H9 (cell line): ENCODE results near the gene AFF4. TPM values are rescaled to one million over a fixed set of nuclear protein-coding genes. Genes with fewer than 3 reads are reported as not detected.

Experiments
- DNase-seq: peaks from one replicate; pipeline ENCODE4 v3.0.0-alpha.2; 2017
- H2AFZ ChIP-seq: one replicate; pipeline ENCODE4 v1.6.1; 2013; ENCODE audit warnings: mild to moderate bottlenecking, low read length, control low read depth, moderate library complexity
- H2AK5ac ChIP-seq: 2 replicates; pipeline ENCODE4 v1.6.1; 2013; ENCODE audit warnings: low read length, control low read depth, mixed read lengths; ENCODE audit not compliant: insufficient read length
- H2BK120ac ChIP-seq: one replicate; pipeline ENCODE4 v1.6.1; 2013; ENCODE audit warnings: low read depth, mild to moderate bottlenecking, low read length, control low read depth, inconsistent platforms; ENCODE audit not compliant: poor library complexity, severe bottlenecking
- H2BK12ac ChIP-seq: 2 replicates; pipeline ENCODE4 v1.6.1; 2013; ENCODE audit warnings: low read length, control low read depth, mixed read lengths, low read depth; ENCODE audit not compliant: insufficient read length
- H2BK15ac ChIP-seq: 2 replicates; pipeline ENCODE4 v1.6.1; 2013; ENCODE audit warnings: low read depth, low read length, control low read depth
- H2BK20ac ChIP-seq: one replicate; pipeline ENCODE4 v1.6.1; 2013; ENCODE audit warnings: low read depth, mild to moderate bottlenecking, low read length, control low read depth, inconsistent platforms; ENCODE audit not compliant: poor library complexity, severe bottlenecking
- H2BK5ac ChIP-seq: 2 replicates; pipeline ENCODE4 v1.6.1; 2013; ENCODE audit warnings: low read length, control low read depth, mixed read lengths; ENCODE audit not compliant: insufficient read length
- H3K14ac ChIP-seq: 2 replicates; pipeline ENCODE4 v1.6.1; 2013; ENCODE audit warnings: low read length, control low read depth; ENCODE audit not compliant: insufficient read depth
- H3K18ac ChIP-seq: 2 replicates; pipeline ENCODE4 v1.6.1; 2013; ENCODE audit warnings: low read depth, mild to moderate bottlenecking, mixed read lengths, low read length, control low read depth; ENCODE audit not compliant: insufficient read length
- H3K23ac ChIP-seq: 2 replicates; pipeline ENCODE4 v1.6.1; 2013; ENCODE audit warnings: low read length, control low read depth, mixed read lengths, low read depth; ENCODE audit not compliant: insufficient read length
- H3K23me2 ChIP-seq: 2 replicates; pipeline ENCODE4 v1.6.1; 2013; ENCODE audit warnings: low read depth, mild to moderate bottlenecking, mixed read lengths, low read length, control low read depth; ENCODE audit not compliant: insufficient read length, poor library complexity, severe bottlenecking
- H3K27ac ChIP-seq: 2 replicates; pipeline ENCODE4 v1.5.1; 2013; ENCODE audit warnings: low read length, control low read depth, mixed read lengths, low read depth; ENCODE audit not compliant: insufficient read length
- H3K27me3 ChIP-seq: 2 replicates; pipeline ENCODE4 v1.6.1; 2013; ENCODE audit warnings: low read length, control low read depth, inconsistent platforms; ENCODE audit not compliant: insufficient read depth
- H3K4ac ChIP-seq: 2 replicates; pipeline ENCODE4 v1.6.1; 2013; ENCODE audit warnings: low read depth, mild to moderate bottlenecking, control low read depth, inconsistent platforms, low read length, moderate library complexity
- H3K4me1 ChIP-seq: 2 replicates; pipeline ENCODE4 v1.6.1; 2013; ENCODE audit warnings: low read length, control low read depth, inconsistent platforms; ENCODE audit not compliant: insufficient read depth
- H3K4me2 ChIP-seq: 2 replicates; pipeline ENCODE4 v1.6.1; 2013; ENCODE audit warnings: low read length, control low read depth, mixed read lengths; ENCODE audit not compliant: insufficient read length, insufficient read depth
- H3K56ac ChIP-seq: 2 replicates; pipeline ENCODE4 v1.6.1; 2013; ENCODE audit warnings: low read depth, mild to moderate bottlenecking, mixed read lengths, low read length, control low read depth; ENCODE audit not compliant: insufficient read length
- H3K79me1 ChIP-seq: 2 replicates; pipeline ENCODE4 v1.6.1; 2013; ENCODE audit warnings: low read depth, mild to moderate bottlenecking, moderate library complexity, low read length, control low read depth, inconsistent platforms; ENCODE audit not compliant: insufficient read depth, poor library complexity, severe bottlenecking
- H3K79me2 ChIP-seq: 2 replicates; pipeline ENCODE4 v1.6.1; 2013; ENCODE audit warnings: low read length, control low read depth, inconsistent platforms; ENCODE audit not compliant: insufficient read depth
- H3K9ac ChIP-seq: 2 replicates; pipeline ENCODE4 v1.6.1; 2013; ENCODE audit warnings: low read length, control low read depth, mixed read lengths; ENCODE audit not compliant: insufficient read length; ENCODE audit errors: extremely low read depth
- H3K9me3 ChIP-seq: one replicate; pipeline ENCODE4 v1.6.1; 2013; ENCODE audit warnings: low read depth, low read length, inconsistent platforms; ENCODE audit not compliant: control insufficient read depth
- H3T11ph ChIP-seq: one replicate; pipeline ENCODE4 v1.6.1; 2013; ENCODE audit warnings: mild to moderate bottlenecking, low read length, control low read depth, inconsistent platforms
- H4K20me1 ChIP-seq: one replicate; pipeline ENCODE4 v1.6.1; 2013; ENCODE audit not compliant: control insufficient read depth, insufficient read length, insufficient read depth
- H4K5ac ChIP-seq: 2 replicates; pipeline ENCODE4 v1.6.1; 2013; ENCODE audit warnings: low read depth, mild to moderate bottlenecking, mixed read lengths, low read length, control low read depth; ENCODE audit not compliant: insufficient read length
- H4K8ac ChIP-seq: replicated peaks from 2 replicates; pipeline ENCODE4 v1.6.1; 2013; ENCODE audit warnings: low read length, control low read depth, mixed read lengths, low read depth; ENCODE audit not compliant: insufficient read length
- H4K91ac ChIP-seq: 2 replicates; pipeline ENCODE4 v1.6.1; 2013; ENCODE audit warnings: low read depth, mild to moderate bottlenecking, moderate library complexity, mixed read lengths, low read length, control low read depth; ENCODE audit not compliant: insufficient read length
- H3K27ac Mint-ChIP-seq, 3 experiments: 2 replicates in 2 of 3; 3 replicates in 1 of 3; pipeline ENCODE4 v1.8.0; 2020 to 2021; ENCODE audit warnings: mixed read lengths in 3 of 3, mild to moderate bottlenecking in 1 of 3, moderate library complexity in 1 of 3
- H3K27me3 Mint-ChIP-seq: 2 replicates; pipeline ENCODE4 v1.8.0; 2021; ENCODE audit warnings: low read depth, mild to moderate bottlenecking, moderate library complexity, mixed read lengths
- H3K36me3 Mint-ChIP-seq, 3 experiments: 2 replicates in 2 of 3; 3 replicates in 1 of 3; pipeline ENCODE4 v1.8.0; 2020 to 2021; ENCODE audit warnings: low read depth in 3 of 3, mixed read lengths in 3 of 3; ENCODE audit not compliant: insufficient read depth in 1 of 3
- H3K4me1 Mint-ChIP-seq, 2 experiments: 2 replicates each; pipeline ENCODE4 v1.8.0; 2020; ENCODE audit warnings: mixed read lengths in 2 of 2
- H3K4me3 Mint-ChIP-seq, 2 experiments: 2 replicates in 1 of 2; 3 replicates in 1 of 2; pipeline ENCODE4 v1.8.0; 2020 to 2021; ENCODE audit warnings: mild to moderate bottlenecking in 2 of 2, mixed read lengths in 2 of 2, moderate library complexity in 1 of 2
- H3K9me3 Mint-ChIP-seq, 2 experiments: 2 replicates in 1 of 2; 3 replicates in 1 of 2; pipeline ENCODE4 v1.8.0; 2020; ENCODE audit warnings: mild to moderate bottlenecking in 2 of 2, mixed read lengths in 2 of 2, moderate library complexity in 1 of 2
- CTCF ChIP-seq: fragments of 200-600 bp; sonication (generic); conservative IDR thresholded peaks from 3 replicates; pipeline ENCODE4 v1.8.0; 2021; ENCODE audit warnings: antibody characterized with exemption, mild to moderate bottlenecking
- whole genome bisulfite sequencing: extraction: QIAGEN DNeasy Blood & Tissue Kit; methylation state at CpG from one replicate; pipeline ENCODE4 v1.1.7; 2013; ENCODE audit warnings: missing lambda C conversion rate, low lambda C conversion rate, mixed read lengths; ENCODE audit not compliant: insufficient read length; ENCODE audit errors: extremely low coverage; 5-methylcytosine and 5-hydroxymethylcytosine counted together
- total RNA-seq: library from RNA; stranded (reverse); gene quantifications from 2 replicates; pipeline ENCODE4 v1.2.1, GENCODE V29; 2021

AFF4 gene
- total RNA-seq, 1 experiment from 2014 or later: 73.2 TPM

- no peak for TF ChIP-seq CTCF
- Mint-ChIP-seq H3K27me3 (peaks cover 2% of the 10 kb centered on the region; the same call in 1 of the 2 replicates), H3K4me3 (peak overlapping the region; percentile 99), H3K9me3 (peaks cover 0 to 4% of the 10 kb centered on the region in 2 experiments; a peak in 1 of 5 replicates), H3K27ac (peak overlapping the region; percentile 100), H3K36me3 (peaks cover 15 to 29% (median 24%) of the 10 kb centered on the region in 3 experiments; a peak in 6 of 7 replicates), H3K4me1 (peaks cover 27 to 30% of the 10 kb centered on the region in 2 experiments)
- Histone ChIP-seq H3K79me1 (no peaks in the 10 kb centered on the region), H4K8ac (no peak overlapping the region), H3K9ac (peak overlapping the region; percentile 23), H3K4me1 (peaks cover 5% of the 10 kb centered on the region; the same call in 1 of the 2 replicates), H3K14ac (peak overlapping the region; percentile 55; the same call in 1 of the 2 replicates), H3T11ph (no peak overlapping the region), H2BK20ac (no peak overlapping the region), H3K4me2 (peak overlapping the region; percentile 28), H3K18ac (peak overlapping the region; percentile 8), H3K4ac (no peak overlapping the region), H3K23ac (no peak overlapping the region), H2BK120ac (no peak overlapping the region), H2AK5ac (no peak overlapping the region), H3K27me3 (no peaks in the 10 kb centered on the region), H3K27ac (no peak overlapping the region), H2BK15ac (no peak overlapping the region), H3K56ac (no peak overlapping the region), H3K79me2 (peaks cover 3% of the 10 kb centered on the region; the same call in 1 of the 2 replicates), H3K9me3 (no peaks in the 10 kb centered on the region), H4K20me1 (no peaks in the 10 kb centered on the region), H2AFZ (no peak overlapping the region), H4K5ac (no peak overlapping the region), H3K23me2 (peaks cover 9% of the 10 kb centered on the region), H4K91ac (no peak overlapping the region), H2BK12ac (no peak overlapping the region), H2BK5ac (no peak overlapping the region)
- WGBS: no CpG with 5 or more reads among the region's 30 CpGs
- no peak for DNase-seq
These were observed 97.6 kb downstream of the AFF4 start for GRCh38 chr5:132865668-132866341.
